SK-N-SH (cell line): ENCODE data around the gene CCDC24. TPM values are rescaled to one million over a fixed set of nuclear protein-coding genes. Genes with fewer than 3 reads are reported as not detected.

Experiments
- CTCF ChIA-PET: fragments of 300-600, 350-600 bp; formaldehyde crosslinking; extraction: SDS; loops from one replicate; lab custom pipeline; 2021; lab: Yijun Ruan, JAX
- POLR2A ChIA-PET: fragments of 350-600 bp; sonication (Branson Sonifier 250); formaldehyde crosslinking; extraction: SDS; loops from one replicate; lab custom pipeline; 2020; ENCODE audit warnings: antibody characterized with exemption, inconsistent platforms; lab: Yijun Ruan, JAX
- DNase-seq: peaks from one replicate; pipeline ENCODE4 v3.0.0; 2012
- H2AFZ ChIP-seq: fragments of 200-600 bp; sonication (generic); 2 replicates; pipeline ENCODE4 v1.8.1; 2016; ENCODE audit warnings: antibody characterized with exemption, mild to moderate bottlenecking, low read depth
- H3F3A ChIP-seq: fragments of 200-600 bp; sonication (generic); replicated peaks from 2 replicates; pipeline ENCODE3; 2016; ENCODE audit warnings: antibody characterized with exemption, mild to moderate bottlenecking; ENCODE audit not compliant: insufficient read depth
- H3K27ac ChIP-seq, 2 experiments: fragments of 200-500 bp in 1 of 2; fragments of 200-600 bp in 1 of 2; sonication (Bioruptor generic) in 1 of 2; sonication (generic), shearing (Covaris generic) in 1 of 2; 2 replicates each; pipeline versions ENCODE4 v1.5.1 to v1.6.1; 2014 to 2016; ENCODE audit warnings: low read depth in 2 of 2, inconsistent platforms in 1 of 2, low read length in 1 of 2, mild to moderate bottlenecking in 1 of 2, mixed read lengths in 1 of 2
- H3K27me3 ChIP-seq: fragments of 200-600 bp; sonication (generic), shearing (Covaris generic); 2 replicates; pipeline ENCODE4 v1.6.1; 2016; ENCODE audit warnings: mixed run types; ENCODE audit not compliant: insufficient read depth
- H3K36me3 ChIP-seq, 2 experiments: fragments of 200-500 bp in 1 of 2; fragments of 200-600 bp in 1 of 2; sonication (Bioruptor generic) in 1 of 2; sonication (generic) in 1 of 2; replicated peaks in 1 of 2; 2 replicates each; pipeline versions ENCODE3 to v1.5.1; 2014 to 2016; ENCODE audit warnings: low read length in 1 of 2, mild to moderate bottlenecking in 1 of 2; ENCODE audit not compliant: insufficient read depth in 2 of 2, control insufficient read depth in 1 of 2
- H3K4me1 ChIP-seq, 2 experiments: fragments of 200-500 bp in 1 of 2; fragments of 200-600 bp in 1 of 2; sonication (Bioruptor generic) in 1 of 2; sonication (generic), shearing (Covaris generic) in 1 of 2; 2 replicates each; pipeline versions ENCODE4 v1.5.1 to v1.6.1; 2014 to 2016; ENCODE audit warnings: low read depth in 1 of 2, low read length in 1 of 2, mixed run types in 1 of 2; ENCODE audit not compliant: insufficient read depth in 2 of 2, control insufficient read depth in 1 of 2
- H3K4me2 ChIP-seq: fragments of 200-600 bp; sonication (generic), shearing (Covaris generic); 2 replicates; pipeline ENCODE4 v1.6.1; 2017; ENCODE audit warnings: mixed run types
- H3K4me3 ChIP-seq, 2 experiments: fragments of 200-500 bp in 1 of 2; fragments of 200-600 bp in 1 of 2; sonication (Bioruptor generic) in 1 of 2; sonication (generic), shearing (Covaris generic) in 1 of 2; 2 replicates each; pipeline versions ENCODE4 v1.5.1 to v1.8.1; 2014 to 2016; ENCODE audit warnings: low read depth in 2 of 2, inconsistent platforms in 1 of 2, low read length in 1 of 2, mild to moderate bottlenecking in 1 of 2, mixed read lengths in 1 of 2, moderate library complexity in 1 of 2
- H3K79me2 ChIP-seq: fragments of 200-600 bp; sonication (generic); 2 replicates; pipeline ENCODE4 v1.8.1; 2017; ENCODE audit warnings: mild to moderate bottlenecking; ENCODE audit not compliant: insufficient read depth
- H3K9ac ChIP-seq: fragments of 200-600 bp; sonication (generic); 2 replicates; pipeline ENCODE4 v1.6.1; 2017; ENCODE audit warnings: mixed run types
- H3K9me2 ChIP-seq: fragments of 200-600 bp; sonication (generic); 2 replicates; pipeline ENCODE4 v1.6.1; 2017; ENCODE audit warnings: mixed run types
- H3K9me3 ChIP-seq: fragments of 200-600 bp; sonication (generic); 2 replicates; pipeline ENCODE4 v1.6.1; 2017; ENCODE audit warnings: mixed run types, mild to moderate bottlenecking, moderate library complexity
- H4K20me1 ChIP-seq: fragments of 200-600 bp; sonication (generic); 2 replicates; pipeline ENCODE4 v1.6.1; 2017; ENCODE audit warnings: mild to moderate bottlenecking, mixed run types; ENCODE audit not compliant: insufficient read depth
- CHD2 ChIP-seq: fragments of 150-350 bp; IDR thresholded peaks from 2 replicates; pipeline ENCODE4 v1.6.1; 2018; ENCODE audit warnings: low read length; ENCODE audit not compliant: partially characterized antibody
- FOSL2 ChIP-seq: IDR thresholded peaks from 2 replicates; pipeline ENCODE4 v1.4.0; 2012; ENCODE audit warnings: low read depth, mild to moderate bottlenecking, moderate library complexity, borderline replicate concordance
- FOXM1 ChIP-seq: IDR thresholded peaks from 2 replicates; pipeline ENCODE4 v1.4.0; 2012; ENCODE audit warnings: low read depth, mild to moderate bottlenecking
- IRF3 ChIP-seq: fragments of 150-350 bp; IDR thresholded peaks from 2 replicates; pipeline ENCODE4 v1.6.1; 2016; ENCODE audit warnings: mild to moderate bottlenecking, low read depth, low read length
- JUND ChIP-seq: IDR thresholded peaks from 2 replicates; pipeline ENCODE4 v1.4.0; 2012
- NFIC ChIP-seq: IDR thresholded peaks from 2 replicates; pipeline ENCODE4 v1.4.0; 2012; ENCODE audit warnings: borderline replicate concordance
- NRF1 ChIP-seq: IDR thresholded peaks from 2 replicates; pipeline ENCODE4 v1.6.1; 2012; ENCODE audit warnings: low read depth, mild to moderate bottlenecking, low read length
- POLR2AphosphoS5 ChIP-seq: IDR thresholded peaks from 2 replicates; pipeline ENCODE4 v1.6.1; 2012; ENCODE audit warnings: low read depth, low read length
- RAD21 ChIP-seq: IDR thresholded peaks from 2 replicates; pipeline ENCODE4 v1.6.1; 2012; ENCODE audit warnings: mild to moderate bottlenecking, low read length
- RCOR1 ChIP-seq: fragments of 150-350 bp; IDR thresholded peaks from 2 replicates; pipeline ENCODE4 v1.6.1; 2017; ENCODE audit warnings: antibody characterized with exemption, low read length
- REST ChIP-seq: IDR thresholded peaks from 2 replicates; pipeline ENCODE4 v1.6.1; 2012; ENCODE audit warnings: mild to moderate bottlenecking, low read depth, low read length, moderate library complexity
- RFX5 ChIP-seq: IDR thresholded peaks from 2 replicates; pipeline ENCODE4 v1.6.1; 2012; ENCODE audit warnings: mild to moderate bottlenecking, improper control_type of control experiment, low read length
- RXRA ChIP-seq: IDR thresholded peaks from 2 replicates; pipeline ENCODE4 v1.4.0; 2012; ENCODE audit warnings: low read depth, mild to moderate bottlenecking, borderline replicate concordance
- SIN3A ChIP-seq: IDR thresholded peaks from 2 replicates; pipeline ENCODE4 v1.6.1; 2012; ENCODE audit warnings: low read depth, mild to moderate bottlenecking, low read length, moderate library complexity, borderline replicate concordance
- TEAD4 ChIP-seq: IDR thresholded peaks from 2 replicates; pipeline ENCODE4 v1.4.0; 2012; ENCODE audit warnings: mild to moderate bottlenecking, borderline replicate concordance; ENCODE audit not compliant: insufficient read depth
- USF1 ChIP-seq: IDR thresholded peaks from 2 replicates; pipeline ENCODE4 v1.4.0; 2012; ENCODE audit warnings: low read depth, borderline replicate concordance
- USF2 ChIP-seq: fragments of 150-350 bp; IDR thresholded peaks from 2 replicates; pipeline ENCODE4 v1.6.1; 2017; ENCODE audit warnings: antibody characterized with exemption, low read length, low read depth, borderline replicate concordance
- WGBS: methylation state at CpG from one replicate; pipeline ENCODE4 v1.1.6; 2017; ENCODE audit warnings: low lambda C conversion rate; 5-methylcytosine and 5-hydroxymethylcytosine counted together
- polyA plus RNA-seq, 3 experiments: library from polyadenylated mRNA; depleted of rRNA; stranded (reverse); fragments of >200 nt; gene quantifications; 2 replicates each; pipeline ENCODE4 v1.2.3, GENCODE V29; 2012
- TF ChIP-seq, protein P1 (sequence below): fragments of 200-600 bp; sonication (generic); IDR thresholded peaks from 2 replicates; pipeline ENCODE4 v1.6.1; 2017; ENCODE audit warnings: antibody characterized with exemption, mild to moderate bottlenecking, moderate library complexity

The CCDC24 gene
- polyA plus RNA-seq, 1 of the 3 experiments (the other 2 are of a cell fraction): 7.5 TPM

GRCh38 chr1:44021581-44022321 lies 30.4 kb downstream of the CCDC24 start:
- H3F3A ChIP-seq: no peaks in the 10 kb centered on the region
- H3K9me2 ChIP-seq: no peaks in the 10 kb centered on the region
- no peaks in the 10 kb centered on the region for H3K79me2 ChIP-seq
- H3K27ac ChIP-seq: no peak overlapping the region
- no peak overlapping the region for H3K9ac ChIP-seq
- H3K9me3 ChIP-seq: no peaks in the 10 kb centered on the region
- H3K4me3 ChIP-seq: no peak overlapping the region
- no peak for TF ChIP-seq IRF3
- no peak for TF ChIP-seq POLR2AphosphoS5
- TF ChIP-seq SIN3A: no peak
- TF ChIP-seq, protein P1, sequence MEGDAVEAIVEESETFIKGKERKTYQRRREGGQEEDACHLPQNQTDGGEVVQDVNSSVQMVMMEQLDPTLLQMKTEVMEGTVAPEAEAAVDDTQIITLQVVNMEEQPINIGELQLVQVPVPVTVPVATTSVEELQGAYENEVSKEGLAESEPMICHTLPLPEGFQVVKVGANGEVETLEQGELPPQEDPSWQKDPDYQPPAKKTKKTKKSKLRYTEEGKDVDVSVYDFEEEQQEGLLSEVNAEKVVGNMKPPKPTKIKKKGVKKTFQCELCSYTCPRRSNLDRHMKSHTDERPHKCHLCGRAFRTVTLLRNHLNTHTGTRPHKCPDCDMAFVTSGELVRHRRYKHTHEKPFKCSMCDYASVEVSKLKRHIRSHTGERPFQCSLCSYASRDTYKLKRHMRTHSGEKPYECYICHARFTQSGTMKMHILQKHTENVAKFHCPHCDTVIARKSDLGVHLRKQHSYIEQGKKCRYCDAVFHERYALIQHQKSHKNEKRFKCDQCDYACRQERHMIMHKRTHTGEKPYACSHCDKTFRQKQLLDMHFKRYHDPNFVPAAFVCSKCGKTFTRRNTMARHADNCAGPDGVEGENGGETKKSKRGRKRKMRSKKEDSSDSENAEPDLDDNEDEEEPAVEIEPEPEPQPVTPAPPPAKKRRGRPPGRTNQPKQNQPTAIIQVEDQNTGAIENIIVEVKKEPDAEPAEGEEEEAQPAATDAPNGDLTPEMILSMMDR: no peak
- no peak for TF ChIP-seq RAD21
- no peak for TF ChIP-seq NRF1
- TF ChIP-seq CHD2: no peak
- TF ChIP-seq RFX5: no peak
- TF ChIP-seq RXRA: no peak
- no peak for TF ChIP-seq FOXM1
- no peak for TF ChIP-seq REST
- no peak for TF ChIP-seq FOSL2
- no peak for TF ChIP-seq JUND
- no peak for TF ChIP-seq USF2
- TF ChIP-seq RCOR1: no peak
- TF ChIP-seq NFIC: no peak
- no peak for TF ChIP-seq TEAD4
- TF ChIP-seq USF1: no peak
- CTCF ChIA-PET: interaction anchor here (0.8 to 25.6 kb wide), 6 partner anchors 10 to 26 kb away, joined by 3 to 598 read pairs (median 6); partner anchors contain the start of gene CCDC24
- no peak for DNase-seq
- H4K20me1 ChIP-seq: no peaks in the 10 kb centered on the region
- no peaks in the 10 kb centered on the region for H3K36me3 ChIP-seq
- H3K4me1 ChIP-seq: peaks cover 0 to 14% of the 10 kb centered on the region in 2 experiments; a peak in 1 of 4 replicates
- H3K4me2 ChIP-seq: no peak overlapping the region
- POLR2A ChIA-PET: interaction anchor here (0.6 kb wide), 1 partner anchor 491 kb away, joined by 3 read pairs; the partner anchor contains the start of gene PTPRF
- 86% methylated on average over 6 of the region's 10 CpGs for WGBS
- H2AFZ ChIP-seq: no peak overlapping the region
- H3K27me3 ChIP-seq: no peaks in the 10 kb centered on the region
